Measurements from ENCODE around the gene SH3BP5L. TPM values are rescaled to one million over a fixed set of nuclear protein-coding genes. Genes with fewer than 3 reads are reported as not detected.

Gene SH3BP5L
- total and polyA plus RNA-seq, 2 of the 13 experiments (the other 11 are each of a cell fraction or from before 2014, with no cell fraction given) = 10.3 to 14.9 TPM

DNA sequence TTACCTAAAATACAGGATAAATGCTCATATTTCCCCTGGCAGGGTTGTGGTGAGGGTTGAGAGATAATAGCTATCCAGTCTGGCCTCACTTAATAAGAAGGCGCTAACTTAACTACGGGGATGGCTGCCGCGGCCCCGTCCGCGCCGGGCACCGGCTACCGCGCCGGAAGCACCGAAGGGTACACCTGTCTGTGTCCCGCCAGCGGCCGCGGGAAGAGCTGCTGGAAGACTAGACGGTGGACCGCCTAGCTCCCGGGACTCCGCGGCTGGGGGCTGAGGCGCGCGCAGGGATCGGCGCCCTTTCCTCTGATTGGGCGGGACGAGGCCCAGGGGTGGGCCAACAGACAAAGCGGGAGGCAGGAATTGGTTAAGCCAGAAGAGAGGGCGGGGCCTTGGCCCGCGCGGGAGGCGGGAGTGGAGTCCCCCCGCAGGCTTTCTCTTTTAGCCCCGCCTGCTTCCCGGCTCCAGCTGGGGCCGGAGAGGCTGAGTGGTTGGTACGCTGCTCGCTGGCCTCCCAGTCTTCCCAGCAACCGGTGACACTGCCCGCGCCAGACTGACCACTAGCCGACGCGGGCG is 12.2 kb upstream of the SH3BP5L start, which contains the start of gene ZNF672 (continued):
- TF ChIP-seq REST (IDR thresholded peaks at IDR 0.05; ENCODE audit: borderline replicate concordance in 1 of 2, low read depth in 1 of 2, low read length in 2 of 2) = peak in 1 of 2 experiments; percentile 56; a peak in 1 of 4 replicates
- TF ChIP-seq, protein P1, sequence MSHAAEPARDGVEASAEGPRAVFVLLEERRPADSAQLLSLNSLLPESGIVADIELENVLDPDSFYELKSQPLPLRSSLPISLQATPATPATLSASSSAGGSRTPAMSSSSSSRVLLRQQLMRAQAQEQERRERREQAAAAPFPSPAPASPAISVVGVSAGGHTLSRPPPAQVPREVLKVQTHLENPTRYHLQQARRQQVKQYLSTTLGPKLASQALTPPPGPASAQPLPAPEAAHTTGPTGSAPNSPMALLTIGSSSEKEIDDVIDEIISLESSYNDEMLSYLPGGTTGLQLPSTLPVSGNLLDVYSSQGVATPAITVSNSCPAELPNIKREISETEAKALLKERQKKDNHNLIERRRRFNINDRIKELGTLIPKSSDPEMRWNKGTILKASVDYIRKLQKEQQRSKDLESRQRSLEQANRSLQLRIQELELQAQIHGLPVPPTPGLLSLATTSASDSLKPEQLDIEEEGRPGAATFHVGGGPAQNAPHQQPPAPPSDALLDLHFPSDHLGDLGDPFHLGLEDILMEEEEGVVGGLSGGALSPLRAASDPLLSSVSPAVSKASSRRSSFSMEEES (CRISPR knock-in tag; IDR thresholded peaks at IDR 0.05) = no peak
- TF ChIP-seq HOXA5 (CRISPR knock-in tag; IDR thresholded peaks at IDR 0.05) = peak; percentile 21; the same call in 1 of the 2 replicates
- no peak for TF ChIP-seq ATM (IDR thresholded peaks at IDR 0.05; ENCODE audit: borderline replicate concordance)
- TF ChIP-seq KAT7 (CRISPR knock-in tag; IDR thresholded peaks at IDR 0.05; ENCODE audit: borderline replicate concordance) = no peak
- peak; percentile 82 for TF ChIP-seq CBX1 (IDR thresholded peaks at IDR 0.05; ENCODE audit: low read depth)
- TF ChIP-seq KLF15 (CRISPR knock-in tag; IDR thresholded peaks at IDR 0.05; ENCODE audit: borderline replicate concordance) = peak; percentile 54; the same call in 1 of the 2 replicates
- TF ChIP-seq SOX13 (IDR thresholded peaks at IDR 0.05) = no peak
- TF ChIP-seq SOX13 (CRISPR knock-in tag; conservative IDR thresholded peaks at IDR 0.05 in 1 of 2, IDR thresholded peaks at IDR 0.05 in 1 of 2) = no peak
- 0 out of 2 replicates have a peak, but pooled peaks have one; percentile 11 for TF ChIP-seq ZNF383 (CRISPR knock-in tag; IDR thresholded peaks at IDR 0.05; ENCODE audit: borderline replicate concordance)
- no peak for TF ChIP-seq SIX4 (CRISPR knock-in tag; IDR thresholded peaks at IDR 0.05)
- TF ChIP-seq E2F1 (CRISPR knock-in tag; IDR thresholded peaks at IDR 0.05) = peak; percentile 94
- TF ChIP-seq EED (CRISPR knock-in tag; IDR thresholded peaks at IDR 0.05) = no peak
- TF ChIP-seq ZNF431 (CRISPR knock-in tag; IDR thresholded peaks at IDR 0.05; ENCODE audit: borderline replicate concordance, low read depth) = no peak; the same call in 1 of the 2 replicates
- no peak for TF ChIP-seq ZNF33A (CRISPR knock-in tag; IDR thresholded peaks at IDR 0.05; ENCODE audit: borderline replicate concordance)
- TF ChIP-seq NFATC3 (CRISPR knock-in tag; IDR thresholded peaks at IDR 0.05) = no peak
- TF ChIP-seq, protein P2, sequence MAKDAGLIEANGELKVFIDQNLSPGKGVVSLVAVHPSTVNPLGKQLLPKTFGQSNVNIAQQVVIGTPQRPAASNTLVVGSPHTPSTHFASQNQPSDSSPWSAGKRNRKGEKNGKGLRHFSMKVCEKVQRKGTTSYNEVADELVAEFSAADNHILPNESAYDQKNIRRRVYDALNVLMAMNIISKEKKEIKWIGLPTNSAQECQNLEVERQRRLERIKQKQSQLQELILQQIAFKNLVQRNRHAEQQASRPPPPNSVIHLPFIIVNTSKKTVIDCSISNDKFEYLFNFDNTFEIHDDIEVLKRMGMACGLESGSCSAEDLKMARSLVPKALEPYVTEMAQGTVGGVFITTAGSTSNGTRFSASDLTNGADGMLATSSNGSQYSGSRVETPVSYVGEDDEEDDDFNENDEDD (CRISPR knock-in tag; IDR thresholded peaks at IDR 0.05; ENCODE audit: borderline replicate concordance) = peak; percentile 83; the same call in 1 of the 2 replicates
- TF ChIP-seq ZNF7 (CRISPR knock-in tag; IDR thresholded peaks at IDR 0.05) = no peak
- TF ChIP-seq TRAFD1 (CRISPR knock-in tag; IDR thresholded peaks at IDR 0.05; ENCODE audit: borderline replicate concordance) = no peak
- TF ChIP-seq HCFC1 (IDR thresholded peaks at IDR 0.05; ENCODE audit: low read depth, low read length) = no peak
- TF ChIP-seq ZNF672 (CRISPR knock-in tag; IDR thresholded peaks at IDR 0.05) = 0 out of 2 replicates have a peak, but pooled peaks have one; percentile 26
